K562 (cell line): ENCODE measurements around the gene CLDN15. TPM values are rescaled to one million over a fixed set of nuclear protein-coding genes. Genes with fewer than 3 reads are reported as not detected.

Experiments
- ARHGAP35 ChIP-seq: fragments of 450-650 bp; IDR thresholded peaks from 2 replicates; pipeline ENCODE4 v1.6.1; 2018; ENCODE audit not compliant: partially characterized antibody
- BDP1 ChIP-seq: IDR thresholded peaks from 3 replicates; pipeline ENCODE4 v1.6.1; 2011; ENCODE audit not compliant: insufficient read length, insufficient read depth
- CBX2 ChIP-seq: fragments of 200-600 bp; sonication (generic); IDR thresholded peaks from one replicate; pipeline ENCODE4 v1.6.1; 2012; ENCODE audit warnings: mild to moderate bottlenecking, low read length, inconsistent platforms; ENCODE audit not compliant: insufficient read depth, poor library complexity, severe bottlenecking
- CUX1 ChIP-seq: fragments of 200-800 bp; sonication (Bioruptor generic); IDR thresholded peaks from 2 replicates; pipeline ENCODE4 v1.6.1; 2016; ENCODE audit warnings: missing genetic modification characterization, missing compliant biosample characterization
- ESRRA ChIP-seq: fragments of 450-650 bp; IDR thresholded peaks from 2 replicates; pipeline ENCODE4 v1.6.1; 2014; ENCODE audit warnings: low read depth, mild to moderate bottlenecking, moderate library complexity, borderline replicate concordance
- FOXO4 ChIP-seq: fragments of 450-650 bp; formaldehyde crosslinking; IDR thresholded peaks from 2 replicates; pipeline ENCODE4 v1.4.0; 2020; ENCODE audit warnings: mild to moderate bottlenecking, moderate library complexity
- GTF2E2 ChIP-seq: fragments of 200-800 bp; sonication (Bioruptor generic); IDR thresholded peaks from 2 replicates; pipeline ENCODE4 v1.6.1; 2016; ENCODE audit warnings: missing genetic modification characterization, missing compliant biosample characterization
- KLF6 ChIP-seq: fragments of 250-450 bp; sonication (Bioruptor Pico); IDR thresholded peaks from 2 replicates; pipeline ENCODE4 v1.4.0; 2020; ENCODE audit warnings: mild to moderate bottlenecking, moderate library complexity, borderline replicate concordance
- MYBL2 ChIP-seq, 2 experiments: fragments of 450-650 bp in 1 of 2; sonication (generic) in 1 of 2; formaldehyde crosslinking in 1 of 2; IDR thresholded peaks; 2 replicates each; pipeline versions ENCODE4 v1.6.1 to v1.8.1; 2017 to 2022; ENCODE audit warnings: borderline replicate concordance in 1 of 2, inconsistent platforms in 1 of 2, low read depth in 1 of 2, mild to moderate bottlenecking in 1 of 2, missing genetic modification reagents in 1 of 2, moderate library complexity in 1 of 2
- NONO ChIP-seq, 2 experiments: fragments of 200-400 bp in 1 of 2; fragments of 450-650 bp in 1 of 2; formaldehyde crosslinking in 1 of 2; IDR thresholded peaks; 2 replicates each; pipeline ENCODE4 v1.6.1; 2017; ENCODE audit warnings: low read depth in 2 of 2, mild to moderate bottlenecking in 2 of 2, moderate library complexity in 2 of 2, low read length in 1 of 2
- STAG1 ChIP-seq: sonication (generic); formaldehyde crosslinking; IDR thresholded peaks from 2 replicates; pipeline ENCODE4 v1.5.0; 2020; ENCODE audit warnings: missing genetic modification reagents, borderline replicate concordance
- ZKSCAN1 ChIP-seq: fragments of 150-350 bp; IDR thresholded peaks from 2 replicates; pipeline ENCODE4 v1.6.1; 2016; ENCODE audit warnings: low read depth, low read length
- ZNF589 ChIP-seq: fragments of 200-800 bp; sonication (Bioruptor generic); IDR thresholded peaks from 2 replicates; pipeline ENCODE4 v1.6.1; 2016; ENCODE audit warnings: low read depth, missing genetic modification characterization, missing compliant biosample characterization
- ZNF644 ChIP-seq: fragments of 200-800 bp; sonication (Bioruptor generic); IDR thresholded peaks from 2 replicates; pipeline ENCODE4 v1.6.1; 2016; ENCODE audit warnings: low read depth, missing genetic modification characterization, missing compliant biosample characterization
- ZNF717 ChIP-seq: fragments of 250-450 bp; sonication (Bioruptor Pico); IDR thresholded peaks from 2 replicates; pipeline ENCODE4 v1.5.0; 2021
- ZNF76 ChIP-seq: fragments of 250-450 bp; sonication (Bioruptor Pico); IDR thresholded peaks from 2 replicates; pipeline ENCODE4 v1.4.0; 2020; ENCODE audit warnings: mild to moderate bottlenecking, moderate library complexity, borderline replicate concordance
- polyA plus RNA-seq, 8 experiments: library from polyadenylated mRNA; depleted of rRNA in 4 of 8; stranded (reverse) in 5 of 8; unstranded in 3 of 8; fragments of >200 nt; fragmentation: Nextera tagmentation in 2 of 8; fragmentation: Illumina TruSeq in 1 of 8; extraction: Ambion mirVana in 2 of 8; extraction: Trizol in 1 of 8; gene quantifications; 2 replicates each; pipeline versions ENCODE4 v1.2.1 to v1.2.3, GENCODE V29; 2011 to 2014; ENCODE audit warnings: inconsistent platforms in 1 of 8, missing spikeins in 1 of 8
- total RNA-seq, 7 experiments: library from RNA; depleted of rRNA in 6 of 7; stranded (reverse); fragments of >200 nt in 6 of 7; fragmentation: Illumina TruSeq in 2 of 7; extraction: Trizol in 2 of 7; gene quantifications; 2 replicates each; pipeline versions ENCODE4 v1.2.1 to v1.2.3, GENCODE V29; 2011 to 2021; ENCODE audit warnings: low replicate concordance in 1 of 7
- TF ChIP-seq, protein P1 (sequence below): fragments of 250-450 bp; sonication (Bioruptor Pico); IDR thresholded peaks from 2 replicates; pipeline ENCODE4 v1.5.0; 2021
- TF ChIP-seq, protein P2 (sequence below): fragments of 450-650 bp; IDR thresholded peaks from 2 replicates; pipeline ENCODE4 v1.6.1; 2016; ENCODE audit warnings: low read depth, mild to moderate bottlenecking, moderate library complexity

Gene CLDN15
- total and polyA plus RNA-seq, 9 of the 15 experiments (the other 6 are each of a cell fraction or from before 2014, with no cell fraction given), result 0.32 to 14.5 (median 7.4) TPM

DNA sequence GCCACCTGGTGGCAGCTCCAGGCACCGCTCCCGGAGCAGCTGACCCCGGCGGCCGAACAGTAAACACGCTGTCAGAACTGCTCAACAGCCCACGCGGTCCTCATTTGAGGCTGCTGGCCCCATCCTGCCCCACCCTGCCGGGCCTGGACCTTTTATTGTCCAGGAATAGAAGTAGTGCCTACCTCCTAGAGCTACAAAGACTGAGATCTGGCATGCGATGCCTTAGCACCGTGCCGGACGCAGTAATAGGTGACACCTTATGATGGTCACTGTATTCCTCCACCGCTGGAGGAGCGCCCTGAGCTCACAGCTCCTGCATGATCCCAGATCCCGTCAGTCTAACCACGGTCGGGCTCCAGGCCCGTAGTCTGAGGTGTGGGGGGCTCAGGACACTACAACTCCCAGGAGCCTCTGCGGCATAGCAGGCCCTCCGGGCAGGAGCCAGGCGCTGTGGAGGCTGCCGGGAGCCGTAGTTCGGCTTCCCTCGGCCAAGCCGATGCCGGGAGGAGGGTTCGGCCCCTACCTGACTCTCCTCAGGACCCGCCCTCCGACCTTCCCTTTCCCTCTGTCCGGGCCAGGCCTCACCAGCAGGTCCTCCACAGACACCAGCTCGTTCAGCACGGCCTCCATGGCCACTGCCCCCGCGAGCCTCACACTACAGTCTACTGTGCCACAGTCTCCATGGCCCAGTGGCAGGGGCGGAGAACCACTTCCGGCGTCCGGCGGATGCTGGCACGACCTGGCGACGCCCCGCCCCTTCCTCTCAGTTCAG, 7.0 kb upstream of the CLDN15 start, which contains the start of gene FIS1 (continued):
- TF ChIP-seq, protein P1, sequence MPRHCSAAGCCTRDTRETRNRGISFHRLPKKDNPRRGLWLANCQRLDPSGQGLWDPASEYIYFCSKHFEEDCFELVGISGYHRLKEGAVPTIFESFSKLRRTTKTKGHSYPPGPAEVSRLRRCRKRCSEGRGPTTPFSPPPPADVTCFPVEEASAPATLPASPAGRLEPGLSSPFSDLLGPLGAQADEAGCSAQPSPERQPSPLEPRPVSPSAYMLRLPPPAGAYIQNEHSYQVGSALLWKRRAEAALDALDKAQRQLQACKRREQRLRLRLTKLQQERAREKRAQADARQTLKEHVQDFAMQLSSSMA, result peak; percentile 94
- TF ChIP-seq NONO (IDR thresholded peaks at IDR 0.05; ENCODE audit: low read depth in 2 of 2, low read length in 1 of 2) (peak in 1 of 2 experiments; percentile 77; a peak in 1 of 4 replicates), STAG1 (CRISPR knock-in tag) (no peak), ZNF76 (peak; percentile 81; the same call in 1 of the 2 replicates), BDP1 (no peak), KLF6 (CRISPR knock-in tag) (no peak), GTF2E2 (no peak), CUX1 (no peak), ARHGAP35 (no peak), CBX2 (no peak), ZNF589 (no peak), MYBL2 (IDR thresholded peaks at IDR 0.05; ENCODE audit: low read depth) (no peak), MYBL2 (CRISPR knock-in tag; IDR thresholded peaks at IDR 0.05; ENCODE audit: borderline replicate concordance) (no peak), ESRRA (peak; percentile 58; the same call in 1 of the 2 replicates), ZNF644 (peak; percentile 88), FOXO4 (CRISPR knock-in tag) (no peak), ZNF717 (CRISPR knock-in tag) (no peak), ZKSCAN1 (no peak)
- TF ChIP-seq, protein P2, sequence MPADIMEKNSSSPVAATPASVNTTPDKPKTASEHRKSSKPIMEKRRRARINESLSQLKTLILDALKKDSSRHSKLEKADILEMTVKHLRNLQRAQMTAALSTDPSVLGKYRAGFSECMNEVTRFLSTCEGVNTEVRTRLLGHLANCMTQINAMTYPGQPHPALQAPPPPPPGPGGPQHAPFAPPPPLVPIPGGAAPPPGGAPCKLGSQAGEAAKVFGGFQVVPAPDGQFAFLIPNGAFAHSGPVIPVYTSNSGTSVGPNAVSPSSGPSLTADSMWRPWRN, result no peak
